GM12878 (cell line): ENCODE results near the gene IRF6. TPM values are rescaled to one million over a fixed set of nuclear protein-coding genes. Genes with fewer than 3 reads are reported as not detected.
A peak's percentile ranks its signal among the peaks of the same experiment; 100 is the strongest.

Experiments used
- ATAC-seq: fragments of 200-7000 bp; cut with Tn5 transposase; 3 replicates; pipeline ENCODE4 v1.9.1; 2020; ENCODE audit warnings: mild to moderate bottlenecking, moderate library complexity
- BruUV-seq: library from RNA; stranded (reverse); fragments of 400-500 nt; replicated peaks from 2 replicates; lab custom pipeline; 2021; lab: Mats Ljungman, UMichigan
- CTCF ChIA-PET: fragments of 300-600 bp; sonication (Branson Sonifier 250); formaldehyde crosslinking; extraction: SDS; loops from one replicate; lab custom pipeline; 2021; ENCODE audit warnings: inconsistent platforms; lab: Yijun Ruan, JAX
- POLR2A ChIA-PET: fragments of 350-600 bp; formaldehyde crosslinking; extraction: SDS; loops from one replicate; lab custom pipeline; 2021; ENCODE audit warnings: inconsistent platforms; lab: Charles Lee
- RAD21 ChIA-PET: fragments of 300-600 bp; sonication (Branson Sonifier 250); formaldehyde crosslinking; loops from one replicate; lab custom pipeline; 2023; ENCODE audit warnings: antibody characterized with exemption; ENCODE audit not compliant: unreplicated experiment; lab: Charles Lee
- SMC1A ChIA-PET: fragments of 300-600 bp; sonication (Branson Sonifier 250); formaldehyde crosslinking; loops from one replicate; lab custom pipeline; 2023; ENCODE audit not compliant: unreplicated experiment, uncharacterized antibody; lab: Charles Lee
- DNase-seq: peaks from one replicate; pipeline ENCODE4 v3.0.0-alpha.2; 2011; ENCODE audit warnings: low read depth, low spot score
- FAIRE-seq: peaks from 3 replicates; lab custom pipeline; 2011; peaks lifted over from hg19 to GRCh38; lab: Jason Lieb, UNC
- H2AFZ ChIP-seq: 2 replicates; pipeline ENCODE4 v1.6.0; 2011; ENCODE audit warnings: low read depth, low read length, control low read depth; ENCODE audit not compliant: control insufficient read depth
- H3K27ac ChIP-seq: 2 replicates; pipeline ENCODE4 v1.5.1; 2011; ENCODE audit warnings: control low read depth; ENCODE audit not compliant: control insufficient read depth, insufficient read depth
- H3K27me3 ChIP-seq, 2 experiments: replicated peaks in 1 of 2; 2 replicates each; pipeline versions ENCODE4 v1.6.0 to v1.6.1; 2011; ENCODE audit warnings: low read length in 1 of 2; ENCODE audit not compliant: control insufficient read depth in 2 of 2, insufficient read depth in 2 of 2
- H3K36me3 ChIP-seq, 2 experiments: 2 replicates each; pipeline ENCODE4 v1.5.1; 2011; ENCODE audit warnings: low read length in 1 of 2; ENCODE audit not compliant: control insufficient read depth in 2 of 2, insufficient read depth in 2 of 2
- H3K4me1 ChIP-seq: 2 replicates; pipeline ENCODE4 v1.6.1; 2011; ENCODE audit warnings: mild to moderate bottlenecking, low read length, moderate library complexity, mixed read lengths; ENCODE audit not compliant: control insufficient read depth, insufficient read depth
- H3K4me2 ChIP-seq: 2 replicates; pipeline ENCODE4 v1.6.0; 2011; ENCODE audit warnings: control low read depth; ENCODE audit not compliant: control insufficient read depth, insufficient read depth
- H3K4me3 ChIP-seq: fragments of 200-600 bp; sonication (generic); 2 replicates; pipeline ENCODE4 v1.5.1; 2016
- H3K79me2 ChIP-seq: 2 replicates; pipeline ENCODE4 v1.6.0; 2011; ENCODE audit warnings: low read length; ENCODE audit not compliant: control insufficient read depth, insufficient read depth
- H3K9ac ChIP-seq: 2 replicates; pipeline ENCODE4 v1.8.0; 2011; ENCODE audit warnings: low read length, control low read depth, mixed read lengths; ENCODE audit not compliant: control insufficient read depth, insufficient read depth
- H3K9me3 ChIP-seq: replicated peaks from 3 replicates; pipeline ENCODE4 v1.5.1; 2011; ENCODE audit warnings: mild to moderate bottlenecking, low read length; ENCODE audit not compliant: control insufficient read depth, insufficient read depth
- H4K20me1 ChIP-seq: 2 replicates; pipeline ENCODE4 v1.6.0; 2011; ENCODE audit not compliant: control insufficient read depth, insufficient read depth
- BMI1 ChIP-seq: fragments of 450-650 bp; IDR thresholded peaks from 2 replicates; pipeline ENCODE4 v1.6.1; 2016; ENCODE audit warnings: mild to moderate bottlenecking, moderate library complexity, borderline replicate concordance
- CHD2 ChIP-seq: IDR thresholded peaks from 2 replicates; pipeline ENCODE4 v1.6.1; 2011; ENCODE audit warnings: low read depth, low read length, improper control_type of control experiment, borderline replicate concordance
- EZH2 ChIP-seq: IDR thresholded peaks from 2 replicates; pipeline ENCODE4 v1.6.1; 2012; ENCODE audit warnings: low read depth, mild to moderate bottlenecking, control low read depth, inconsistent platforms, low read length, borderline replicate concordance; ENCODE audit not compliant: control insufficient read depth
- IKZF2 ChIP-seq, 2 experiments: fragments of 450-650 bp; IDR thresholded peaks; 2 replicates each; pipeline ENCODE4 v1.6.1; 2017; ENCODE audit warnings: mild to moderate bottlenecking in 2 of 2, moderate library complexity in 2 of 2
- IRF3 ChIP-seq: fragments of 450-650 bp; IDR thresholded peaks from 2 replicates; pipeline ENCODE4 v1.6.1; 2014; ENCODE audit warnings: mild to moderate bottlenecking
- KLF5 ChIP-seq: fragments of 450-650 bp; IDR thresholded peaks from 2 replicates; pipeline ENCODE4 v1.6.1; 2014; ENCODE audit warnings: mild to moderate bottlenecking; ENCODE audit not compliant: partially characterized antibody
- PML ChIP-seq: IDR thresholded peaks from 2 replicates; pipeline ENCODE4 v1.6.1; 2012; ENCODE audit warnings: low read length, inconsistent platforms
- POU2F2 ChIP-seq: IDR thresholded peaks from 3 replicates; pipeline ENCODE4 v1.6.1; 2011; ENCODE audit warnings: low read depth, mild to moderate bottlenecking, low read length, borderline replicate concordance
- RAD51 ChIP-seq: fragments of 450-650 bp; IDR thresholded peaks from 2 replicates; pipeline ENCODE4 v1.6.1; 2016; ENCODE audit warnings: moderate library complexity, mild to moderate bottlenecking, inconsistent platforms
- RCOR1 ChIP-seq: conservative IDR thresholded peaks from 2 replicates; pipeline ENCODE4 v1.6.1; 2012; ENCODE audit warnings: low read depth, low read length, improper control_type of control experiment
- SIN3A ChIP-seq: IDR thresholded peaks from 2 replicates; pipeline ENCODE4 v1.6.1; 2012; ENCODE audit warnings: low read depth, low read length, improper control_type of control experiment
- SMC3 ChIP-seq: IDR thresholded peaks from 2 replicates; pipeline ENCODE4 v1.6.1; 2011; ENCODE audit warnings: low read length, improper control_type of control experiment, borderline replicate concordance
- TAF1 ChIP-seq: IDR thresholded peaks from 2 replicates; pipeline ENCODE4 v1.6.1; 2011; ENCODE audit warnings: mild to moderate bottlenecking, low read depth, low read length, borderline replicate concordance
- WGBS: methylation state at CpG from one replicate; pipeline ENCODE4 v1.1.6; 2016; ENCODE audit warnings: low lambda C conversion rate; ENCODE audit not compliant: insufficient replicate concordance, insufficient coverage; ENCODE audit errors: missing lambda C conversion rate; 5-methylcytosine and 5-hydroxymethylcytosine counted together
- in situ Hi-C: fragments of 300-500 bp; cut with MboI; formaldehyde crosslinking; loops from 9 replicates; pipeline ENCODE4 v1.14.3; 2018; ENCODE audit warnings: mixed read lengths
- intact Hi-C: fragments of 100-400 bp; cut with micrococcal nuclease; formaldehyde crosslinking; loops from one replicate; pipeline ENCODE4 v1.14.2; 2022; ENCODE audit not compliant: unreplicated experiment
- polyA plus RNA-seq, 11 experiments: library from polyadenylated mRNA; depleted of rRNA in 4 of 11; unstranded in 6 of 11; stranded (reverse) in 5 of 11; fragments of >200 nt; fragmentation: Nextera tagmentation in 4 of 11; fragmentation: Illumina TruSeq in 1 of 11; extraction: Ambion mirVana in 4 of 11; extraction: Trizol in 1 of 11; gene quantifications; 1 replicate in 1 of 11; 2 replicates in 10 of 11; pipeline versions ENCODE4 v1.2.1 to v1.2.3, GENCODE V29; 2011 to 2016; ENCODE audit warnings: inconsistent platforms in 2 of 11, missing spikeins in 2 of 11, low read depth in 1 of 11
- total RNA-seq, 4 experiments: library from RNA; depleted of rRNA in 3 of 4; stranded (reverse); fragments of >200 nt in 3 of 4; fragmentation: Illumina TruSeq in 1 of 4; extraction: Trizol in 1 of 4; gene quantifications; 2 replicates each; pipeline versions ENCODE4 v1.2.1 to v1.2.3, GENCODE V29; 2013 to 2021
- TF ChIP-seq, protein P1 (sequence below): fragments of 150-350 bp; IDR thresholded peaks from 2 replicates; pipeline ENCODE4 v1.6.1; 2014; ENCODE audit warnings: mild to moderate bottlenecking, low read depth, low read length
- TF ChIP-seq, protein P2 (sequence below): IDR thresholded peaks from 2 replicates; pipeline ENCODE4 v1.6.1; 2012; ENCODE audit warnings: low read length, inconsistent platforms

IRF6 gene
- total and polyA plus RNA-seq, 10 of the 15 experiments (the other 5 are each of a cell fraction or from before 2014, with no cell fraction given), result 0.04 to 0.50 (median 0.09) TPM; not detected in 1

DNA sequence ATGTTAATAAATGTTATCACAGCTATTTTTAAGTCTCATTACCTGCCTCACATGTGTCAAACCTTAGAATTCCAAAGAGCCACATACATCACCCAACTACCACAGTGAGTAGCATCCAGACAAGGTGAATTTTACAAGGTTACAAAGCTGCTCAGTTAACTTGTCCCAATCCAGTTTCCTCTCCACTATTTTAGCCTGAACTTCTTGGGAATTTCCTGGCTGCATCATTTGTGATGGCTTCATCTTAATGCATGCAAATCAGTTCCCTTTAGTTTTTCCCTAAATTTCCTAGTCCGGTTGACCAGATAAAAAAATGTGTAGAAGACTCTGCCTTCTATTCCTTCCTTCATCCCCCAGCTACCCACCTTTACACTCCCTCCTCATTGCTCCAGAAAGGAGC lies 50.7 kb downstream of the IRF6 start:
- H3K4me2 ChIP-seq, result peak overlapping the region; percentile 97
- peak overlapping the region; percentile 92 for H3K27ac ChIP-seq
- FAIRE-seq, result no peak
- ChIA-PET SMC1A (interaction anchor here (0.7 to 13.9 kb wide), 15 partner anchors 8 to 103 kb away, joined by 3 to 282 read pairs (median 5); partner anchors contain the start of genes C1orf74, LAMB3 and UTP25), RAD21 (interaction anchor here (1.4 to 12.6 kb wide), 6 partner anchors 13 to 101 kb away, joined by 3 to 188 read pairs (median 10); no protein-coding TSS in a partner anchor), POLR2A (interaction anchor here (1.0 to 9.1 kb wide), 5 partner anchors 12 to 81 kb away, joined by 3 to 107 read pairs (median 6); partner anchors contain the start of gene G0S2), CTCF (interaction anchor here (0.7 to 8.8 kb wide), 9 partner anchors 13 to 102 kb away, joined by 3 to 117 read pairs (median 3); no protein-coding TSS in a partner anchor)
- no peaks in the 10 kb centered on the region for H3K27me3 ChIP-seq
- TF ChIP-seq, protein P1, sequence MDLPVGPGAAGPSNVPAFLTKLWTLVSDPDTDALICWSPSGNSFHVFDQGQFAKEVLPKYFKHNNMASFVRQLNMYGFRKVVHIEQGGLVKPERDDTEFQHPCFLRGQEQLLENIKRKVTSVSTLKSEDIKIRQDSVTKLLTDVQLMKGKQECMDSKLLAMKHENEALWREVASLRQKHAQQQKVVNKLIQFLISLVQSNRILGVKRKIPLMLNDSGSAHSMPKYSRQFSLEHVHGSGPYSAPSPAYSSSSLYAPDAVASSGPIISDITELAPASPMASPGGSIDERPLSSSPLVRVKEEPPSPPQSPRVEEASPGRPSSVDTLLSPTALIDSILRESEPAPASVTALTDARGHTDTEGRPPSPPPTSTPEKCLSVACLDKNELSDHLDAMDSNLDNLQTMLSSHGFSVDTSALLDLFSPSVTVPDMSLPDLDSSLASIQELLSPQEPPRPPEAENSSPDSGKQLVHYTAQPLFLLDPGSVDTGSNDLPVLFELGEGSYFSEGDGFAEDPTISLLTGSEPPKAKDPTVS, result no peak
- TF ChIP-seq IKZF2 (IDR thresholded peaks at IDR 0.05), result no peak
- TF ChIP-seq SIN3A, result no peak
- no peak for TF ChIP-seq TAF1
- TF ChIP-seq POU2F2, result no peak
- TF ChIP-seq SMC3, result no peak
- TF ChIP-seq, protein P2, sequence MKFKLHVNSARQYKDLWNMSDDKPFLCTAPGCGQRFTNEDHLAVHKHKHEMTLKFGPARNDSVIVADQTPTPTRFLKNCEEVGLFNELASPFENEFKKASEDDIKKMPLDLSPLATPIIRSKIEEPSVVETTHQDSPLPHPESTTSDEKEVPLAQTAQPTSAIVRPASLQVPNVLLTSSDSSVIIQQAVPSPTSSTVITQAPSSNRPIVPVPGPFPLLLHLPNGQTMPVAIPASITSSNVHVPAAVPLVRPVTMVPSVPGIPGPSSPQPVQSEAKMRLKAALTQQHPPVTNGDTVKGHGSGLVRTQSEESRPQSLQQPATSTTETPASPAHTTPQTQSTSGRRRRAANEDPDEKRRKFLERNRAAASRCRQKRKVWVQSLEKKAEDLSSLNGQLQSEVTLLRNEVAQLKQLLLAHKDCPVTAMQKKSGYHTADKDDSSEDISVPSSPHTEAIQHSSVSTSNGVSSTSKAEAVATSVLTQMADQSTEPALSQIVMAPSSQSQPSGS, result no peak
- TF ChIP-seq RCOR1, result no peak
- TF ChIP-seq BMI1, result no peak
- no peak for TF ChIP-seq PML
- TF ChIP-seq CHD2, result no peak
- TF ChIP-seq EZH2, result no peak
- no peak for TF ChIP-seq KLF5
- no peak for TF ChIP-seq IRF3
- no peak for TF ChIP-seq RAD51
- no peak for DNase-seq
- no peak for ATAC-seq
- H3K79me2 ChIP-seq, result peaks cover 25% of the 10 kb centered on the region
- H4K20me1 ChIP-seq, result no peaks in the 10 kb centered on the region
- peak overlapping the region; percentile 53; the same call in 1 of the 2 replicates for H3K9ac ChIP-seq
- 0% methylated on average over 1 of the region's 1 CpG for WGBS
- peaks cover 0 to 5% of the 10 kb centered on the region in 2 experiments; a peak in 2 of 4 replicates for H3K36me3 ChIP-seq
- H3K9me3 ChIP-seq, result no peaks in the 10 kb centered on the region
- intact Hi-C loops (loop anchor here (10.0 kb wide), 1 partner anchor 580 kb away; no protein-coding TSS in a partner anchor), in situ Hi-C loops (no loop called here)
- BruUV-seq, result no TSS peak
- peak overlapping the region; percentile 33; the same call in 1 of the 2 replicates for H3K4me3 ChIP-seq
- H3K4me1 ChIP-seq, result peaks cover 58% of the 10 kb centered on the region
- H2AFZ ChIP-seq, result peak overlapping the region; percentile 5; the same call in 1 of the 2 replicates
